Pulmonary artery endothelial cell (primary cell): Measurements from ENCODE around the gene TEX29. TPM values are rescaled to one million over a fixed set of nuclear protein-coding genes. Genes with fewer than 3 reads are reported as not detected.

Experiments used
- DNase-seq: peaks from one replicate; pipeline ENCODE4 v3.0.0-alpha.2; 2011; ENCODE audit warnings: low read depth, low spot score
- total RNA-seq: library from RNA; depleted of rRNA; stranded (reverse); fragments of >200 nt; gene quantifications from 2 replicates; pipeline ENCODE4 v1.2.3, GENCODE V29; 2014

TEX29 gene
- total RNA-seq, result not detected in 2 replicates

DNA sequence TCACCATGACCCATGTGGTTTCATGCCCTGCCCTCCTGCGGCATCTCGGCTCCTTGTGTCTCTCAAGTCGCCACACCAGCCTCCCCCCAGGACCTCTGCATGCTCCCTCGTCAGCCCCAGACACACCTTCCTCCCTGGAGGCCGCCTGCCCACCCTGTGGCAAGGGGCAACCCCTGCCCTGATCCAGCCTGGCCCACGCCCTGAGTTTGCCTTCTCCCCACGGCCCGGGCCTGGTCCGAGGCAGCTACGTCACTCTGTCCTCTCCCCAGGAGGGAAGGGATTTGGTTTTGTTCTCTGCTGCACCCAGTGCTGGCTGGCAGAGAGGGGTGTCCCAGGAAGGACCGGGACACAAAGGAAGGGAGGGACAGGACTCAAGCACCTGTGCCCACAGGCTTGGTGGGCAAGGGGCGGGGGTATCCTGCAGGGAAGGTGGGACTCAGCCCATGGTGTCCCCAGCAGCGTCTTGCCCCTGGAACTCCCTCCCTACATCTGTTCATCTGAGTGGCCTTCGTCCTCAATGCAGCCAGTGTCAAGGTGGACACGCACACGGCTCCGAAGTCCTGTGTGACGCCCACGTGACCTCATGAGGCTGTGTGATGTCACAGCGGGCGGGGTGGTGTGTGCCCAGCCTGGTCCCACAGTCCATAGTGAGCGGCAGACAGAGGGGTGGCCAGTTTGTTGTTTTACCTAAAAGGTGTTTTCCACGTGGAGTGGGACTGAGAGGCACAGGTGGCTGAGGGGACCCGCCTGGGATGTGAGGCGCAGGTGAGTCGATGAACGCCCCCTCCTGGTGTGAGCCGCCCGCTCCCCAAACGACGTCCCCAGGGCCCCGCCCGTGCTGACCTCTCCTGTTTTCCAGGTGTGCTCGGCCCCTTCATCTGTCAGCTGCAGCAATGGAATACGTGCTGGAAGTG, at the start of gene TEX29:
Gene TEX29 (plus strand): TSS at position 645 of the 914 bp plus-strand sequence. CDS start 249 bp downstream, at position 894.
- no peak for DNase-seq

DNA sequence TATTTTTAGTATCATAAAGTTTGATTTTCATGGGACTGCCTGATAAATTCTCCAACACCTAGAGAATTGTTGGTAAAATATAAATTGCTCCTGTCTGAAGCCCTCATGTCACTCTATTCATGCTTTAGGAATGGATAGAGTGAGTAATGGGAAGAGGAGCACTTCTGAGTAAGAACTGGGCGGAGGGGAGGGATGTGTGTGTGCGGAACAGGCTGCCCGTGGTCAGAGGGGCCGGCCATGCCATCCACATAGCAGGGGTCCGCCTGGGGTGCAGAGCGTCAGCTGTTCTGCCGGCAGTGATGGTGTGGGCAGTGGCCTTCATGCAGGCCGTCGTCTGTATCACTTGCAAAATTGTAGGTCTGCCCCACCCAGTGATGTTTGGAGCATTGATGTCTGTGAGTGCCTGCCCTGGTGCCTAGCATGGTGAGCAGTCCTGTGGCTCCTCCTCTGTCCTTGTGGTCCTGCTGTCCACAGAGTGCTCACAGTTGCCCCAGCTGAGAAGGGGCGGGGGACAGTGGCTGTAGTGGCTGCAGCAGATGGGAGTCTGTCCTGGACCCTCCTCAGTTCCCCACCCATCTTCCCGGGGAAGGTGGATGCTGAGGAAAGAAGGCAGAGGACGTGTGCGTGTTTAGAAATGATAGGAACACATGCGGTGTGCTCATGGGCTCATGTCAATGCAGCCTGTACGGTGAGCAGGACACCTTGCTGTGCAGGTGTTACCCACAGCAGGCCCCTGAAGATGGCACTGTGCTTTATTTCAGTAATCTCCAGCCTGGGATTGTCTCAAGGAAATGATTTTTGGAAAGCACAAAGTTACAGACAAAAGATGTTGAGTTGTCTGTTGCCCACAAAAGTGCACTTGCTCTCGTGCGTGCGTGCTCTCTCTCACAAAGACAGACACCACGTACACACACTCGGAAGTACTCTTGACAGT, 49.4 kb upstream of the TEX29 start:
- DNase-seq, result no peak

DNA sequence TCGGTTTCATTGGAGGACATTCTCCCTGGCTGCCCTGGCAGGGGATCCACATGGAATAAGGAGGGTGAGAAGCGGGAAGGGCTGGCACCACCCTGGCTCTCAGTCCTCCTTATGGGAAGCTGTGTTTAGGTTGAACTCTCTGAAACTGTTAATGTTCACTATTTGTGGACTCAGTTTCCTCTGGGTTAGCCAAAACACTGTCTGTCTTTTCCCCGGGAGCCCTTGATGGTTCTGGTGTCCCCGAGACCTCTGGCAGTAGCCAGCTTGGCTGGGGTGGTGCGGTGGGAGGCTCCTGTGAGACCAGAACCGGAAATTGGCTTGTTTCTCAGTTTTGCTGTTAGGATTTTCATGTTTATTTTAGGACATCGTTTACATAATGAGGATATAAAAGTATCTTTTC, 48.3 kb upstream of the TEX29 start:
- DNase-seq, result no peak

DNA sequence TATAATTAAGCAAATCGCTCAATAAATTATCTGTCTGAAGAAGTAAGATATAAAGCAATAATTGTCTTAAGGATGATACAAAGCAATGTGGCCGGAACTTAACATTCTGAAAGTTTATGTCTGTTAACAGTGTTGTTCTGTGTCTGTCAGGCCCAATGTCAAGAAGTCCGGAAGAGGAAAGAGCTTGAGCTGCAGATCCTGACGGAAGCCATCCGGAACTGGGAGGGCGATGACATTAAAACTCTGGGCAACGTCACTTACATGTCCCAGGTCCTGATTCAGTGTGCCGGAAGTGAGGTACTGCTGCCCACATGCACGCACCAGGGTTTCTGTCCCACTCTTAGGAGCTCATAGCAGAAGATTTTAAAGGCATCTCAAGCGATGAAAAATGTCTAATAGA, 45.1 kb upstream of the TEX29 start:
- DNase-seq, result no peak

DNA sequence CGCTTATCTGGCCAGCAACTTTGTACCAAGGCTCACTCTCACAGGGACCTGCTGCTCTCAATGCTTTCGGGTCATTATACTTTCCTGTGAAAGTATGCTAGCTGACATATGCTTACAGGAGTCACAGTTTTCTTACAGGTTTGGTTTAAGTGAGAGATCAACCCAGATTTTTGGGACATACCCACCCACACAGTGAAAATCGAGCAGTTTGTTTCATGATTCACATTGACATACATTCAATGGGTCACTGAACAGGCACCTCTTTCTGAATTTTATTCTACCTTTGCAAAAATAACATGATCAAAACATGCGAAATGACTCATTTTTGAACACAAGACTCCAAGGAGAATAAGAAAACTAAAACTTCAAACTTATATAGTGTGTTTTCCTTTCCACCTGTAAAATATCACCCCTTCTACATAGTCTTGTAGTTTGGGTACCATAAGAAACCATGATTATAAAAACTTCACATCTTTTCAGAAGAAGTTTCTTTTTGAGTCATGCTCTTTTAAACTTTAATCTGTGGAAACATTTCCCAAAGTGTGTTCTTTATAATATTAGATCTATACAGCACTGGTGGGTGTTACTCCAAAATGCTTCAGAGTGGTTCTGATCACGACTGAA, 44.3 kb upstream of the TEX29 start:
- DNase-seq, result no peak

DNA sequence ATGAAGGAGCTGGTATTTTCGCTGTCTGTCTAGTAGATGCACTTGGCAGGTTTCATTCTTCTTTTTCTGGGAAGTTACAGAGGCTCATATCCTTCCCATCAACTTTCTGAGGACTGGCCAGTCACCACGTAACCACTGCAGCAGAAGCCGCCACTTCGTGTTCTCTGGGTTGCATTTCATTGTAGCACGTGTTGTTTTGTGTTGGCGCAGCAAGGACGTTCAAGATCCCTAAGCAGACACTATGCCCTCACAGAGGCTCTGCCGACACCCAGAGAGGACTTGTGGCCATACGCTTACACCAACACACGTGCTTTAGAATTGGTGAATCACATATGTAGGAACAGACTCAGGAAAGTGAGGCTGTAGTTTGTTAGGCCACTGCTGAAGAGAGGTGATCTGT, 42.2 kb upstream of the TEX29 start:
- no peak for DNase-seq

DNA sequence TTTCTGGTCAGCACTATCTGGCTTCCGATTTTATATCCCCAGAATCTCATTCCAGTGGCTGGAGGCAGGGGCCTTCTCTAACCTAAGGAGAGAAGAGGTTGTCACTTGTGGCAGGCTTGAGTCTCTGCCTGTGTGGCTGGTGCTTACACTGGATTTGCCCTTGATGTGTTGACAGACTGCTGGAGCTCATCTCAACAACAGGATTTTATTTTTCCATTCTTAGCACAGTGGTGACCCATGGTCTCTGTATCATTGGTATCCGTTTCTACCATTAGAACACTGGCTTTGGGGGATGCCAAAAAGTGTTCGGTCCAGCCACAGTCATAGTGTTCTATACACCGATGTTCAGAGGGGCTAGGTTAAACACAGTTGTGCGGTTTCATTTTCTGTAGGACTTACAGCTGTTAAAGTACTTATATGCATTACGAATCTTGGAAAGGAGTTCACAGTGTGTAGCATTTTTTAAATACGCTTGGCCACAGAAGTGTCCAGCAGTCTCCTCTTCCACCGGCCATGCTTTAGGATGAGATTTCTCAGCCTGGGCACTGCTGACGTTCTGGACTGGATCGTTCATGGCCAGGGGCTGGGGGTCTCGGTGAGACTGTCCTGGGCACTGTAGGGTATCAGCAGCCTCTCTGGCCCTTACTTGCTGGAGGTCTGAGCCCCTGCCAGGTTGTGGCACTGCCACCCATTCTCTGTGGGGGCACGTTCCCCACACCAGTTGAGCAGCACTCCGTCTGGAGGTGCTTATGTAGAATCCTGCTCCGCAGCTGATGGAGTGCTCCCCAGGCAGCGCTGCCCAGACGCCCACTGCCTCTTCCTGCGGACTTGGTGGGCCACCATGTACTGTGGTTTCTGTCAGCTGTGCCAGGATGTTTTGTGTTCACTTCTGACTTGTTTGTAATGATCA, 41.4 kb upstream of the TEX29 start:
- DNase-seq, result no peak

DNA sequence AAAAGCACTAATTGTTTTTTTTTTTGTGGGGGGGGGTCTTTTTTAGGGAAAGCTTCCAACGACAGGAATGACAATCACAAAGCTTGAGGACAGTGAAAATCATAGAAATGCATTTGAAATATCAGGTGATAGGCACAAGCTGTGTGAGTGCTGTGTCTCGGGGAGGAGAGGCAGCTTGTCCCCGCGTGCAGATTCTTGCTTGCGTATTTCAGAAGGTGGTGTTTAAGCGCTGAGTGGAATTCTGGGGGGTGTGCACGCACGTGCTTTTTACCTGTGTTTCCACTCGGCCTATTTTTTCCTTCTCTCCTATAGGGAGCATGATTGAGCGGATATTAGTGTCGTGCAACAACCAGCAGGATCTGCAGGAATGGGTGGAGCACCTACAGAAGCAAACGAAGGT, 40.2 kb upstream of the TEX29 start:
- DNase-seq, result no peak

DNA sequence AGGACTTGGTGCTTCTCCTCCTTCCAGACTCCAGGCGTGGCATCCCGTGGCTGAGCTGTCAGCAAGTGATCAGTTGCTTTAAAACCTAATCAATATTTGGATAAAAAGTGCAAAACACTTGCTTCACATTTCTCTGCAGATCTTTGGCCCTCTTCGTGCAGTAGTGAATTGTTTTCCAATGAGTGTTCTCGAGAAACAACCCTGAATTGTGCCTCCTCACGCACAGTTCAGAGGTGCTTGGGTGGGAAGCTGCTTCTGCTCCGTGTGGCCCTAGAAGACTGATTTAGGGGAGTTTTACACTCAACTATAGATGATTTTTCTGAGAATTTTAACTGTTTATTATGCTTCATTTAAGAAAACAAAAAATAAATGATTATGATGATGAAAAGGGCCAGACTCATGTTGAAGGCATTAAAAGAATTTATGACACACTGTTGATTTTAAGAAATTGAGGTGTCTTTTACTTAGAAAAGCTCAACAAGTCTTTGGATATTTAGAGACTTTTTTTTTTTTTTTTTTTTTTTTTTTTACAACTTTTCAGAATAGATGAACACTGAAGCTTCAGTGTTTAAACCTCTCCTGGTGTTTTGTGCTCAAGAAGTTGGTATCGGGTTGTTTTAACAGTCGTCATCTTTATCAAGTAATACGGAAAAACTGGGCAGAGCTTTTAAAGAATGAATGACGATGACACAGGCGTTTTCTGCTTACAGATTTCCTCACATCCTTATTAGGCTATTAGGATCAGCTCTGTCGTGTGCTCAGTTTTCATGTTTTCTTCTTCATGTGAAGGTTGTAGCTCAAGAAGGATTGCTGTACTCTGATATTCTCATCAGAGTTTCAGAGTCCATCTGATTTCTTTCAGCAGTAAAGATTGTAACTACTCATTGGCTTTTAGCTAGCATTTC, 39.5 kb upstream of the TEX29 start:
- DNase-seq, result no peak

DNA sequence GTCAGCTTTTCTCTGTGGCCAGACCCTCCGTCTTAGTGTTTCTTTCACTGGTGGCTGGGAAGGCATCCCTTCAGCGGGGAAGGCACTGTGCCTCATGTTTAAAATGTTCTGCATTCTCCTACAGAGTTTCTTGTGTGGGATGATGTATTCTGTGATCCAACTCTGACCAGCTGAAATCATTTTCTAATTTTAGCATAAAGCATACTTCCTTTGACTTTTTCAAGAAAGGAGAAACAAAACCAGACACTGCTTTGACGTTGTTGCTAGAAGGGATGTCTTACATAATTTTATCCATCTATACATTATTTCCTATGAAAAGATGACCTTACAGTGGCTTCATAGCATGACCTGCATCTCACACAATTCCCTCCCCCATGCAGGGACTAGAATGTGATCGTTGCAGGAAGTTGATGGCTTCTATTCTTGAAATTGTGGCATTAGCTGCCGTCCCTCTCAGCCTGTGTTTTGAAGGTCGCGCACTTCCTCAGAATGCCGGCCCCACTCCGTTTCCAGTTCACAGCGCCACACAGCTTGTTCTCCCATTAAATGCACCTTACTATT, 38.6 kb upstream of the TEX29 start:
- no peak for DNase-seq

DNA sequence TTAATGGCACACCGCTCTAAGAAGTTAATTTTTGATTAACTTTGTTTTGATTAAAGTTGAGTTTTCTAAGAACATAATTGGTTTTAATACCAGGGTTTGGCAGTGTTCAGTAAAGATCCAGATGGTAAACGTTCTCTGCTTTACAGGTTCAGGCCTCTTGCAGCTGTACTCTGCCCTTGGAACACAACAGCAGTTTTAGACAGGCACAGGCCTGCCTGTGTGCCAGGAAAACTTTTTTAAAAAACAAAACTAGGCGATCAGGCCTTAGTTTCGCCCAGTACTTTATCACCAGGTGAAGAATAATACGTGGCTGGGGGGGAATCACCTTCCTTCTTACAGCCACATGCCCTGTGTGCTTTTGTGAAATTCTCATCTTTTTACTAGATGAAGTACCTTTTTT, 38.0 kb upstream of the TEX29 start:
- no peak for DNase-seq

DNA sequence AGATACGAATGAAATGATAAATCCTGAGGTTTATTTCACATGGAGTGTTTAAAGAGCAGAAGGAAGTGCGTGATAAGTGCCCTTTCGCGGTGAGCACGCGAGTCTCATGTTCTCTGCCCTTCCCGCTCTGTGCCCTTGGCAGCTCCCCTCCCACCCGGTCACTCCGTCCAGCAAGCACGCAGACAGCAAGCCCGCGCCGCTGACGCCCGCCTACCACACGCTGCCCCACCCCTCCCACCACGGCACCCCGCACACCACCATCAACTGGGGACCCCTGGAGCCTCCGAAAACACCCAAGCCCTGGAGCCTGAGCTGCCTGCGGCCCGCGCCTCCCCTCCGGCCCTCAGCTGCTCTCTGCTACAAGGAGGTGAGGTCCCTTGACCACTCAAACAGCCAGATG, 37.4 kb upstream of the TEX29 start:
- DNase-seq, result no peak

DNA sequence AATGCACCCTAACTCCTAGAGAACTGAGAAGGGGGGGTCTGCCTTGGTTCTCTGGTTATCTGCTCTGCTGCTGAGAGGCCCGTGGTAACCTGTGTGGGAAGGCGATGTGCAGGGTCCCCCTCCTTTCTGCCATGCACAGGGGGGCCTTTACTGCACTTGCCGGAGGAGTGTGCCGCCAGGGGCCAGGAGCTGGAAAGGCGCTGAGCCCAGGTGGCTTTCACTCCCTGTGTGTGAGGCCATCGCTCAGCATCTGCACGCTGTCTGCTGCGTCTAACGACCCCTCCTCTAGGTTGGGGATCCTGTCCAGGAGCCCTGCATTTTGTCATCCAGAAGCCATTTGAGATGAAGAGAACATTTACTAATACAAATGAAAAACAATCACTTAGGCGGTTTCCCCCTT, 37.0 kb upstream of the TEX29 start:
- no peak for DNase-seq

DNA sequence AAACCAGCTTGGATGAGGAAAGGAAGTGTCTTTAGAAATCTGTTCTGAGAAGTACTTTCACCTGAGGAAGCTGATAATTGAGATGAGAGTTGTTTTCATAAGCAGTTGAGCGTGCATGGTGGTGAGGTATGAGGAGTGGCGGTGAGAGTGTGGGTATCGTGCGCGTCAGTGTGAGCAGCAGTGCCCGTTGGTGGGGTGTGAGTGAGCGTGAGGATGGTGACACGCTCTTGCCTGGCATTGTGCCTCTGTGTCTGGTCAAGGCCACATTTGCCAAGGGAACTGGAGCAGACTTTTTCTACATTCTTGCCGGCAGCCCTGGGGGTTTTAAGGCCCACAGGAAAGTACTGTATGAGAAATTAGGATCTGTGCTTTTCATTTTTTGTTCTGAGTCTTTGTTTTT, 36.5 kb upstream of the TEX29 start:
- DNase-seq, result no peak

DNA sequence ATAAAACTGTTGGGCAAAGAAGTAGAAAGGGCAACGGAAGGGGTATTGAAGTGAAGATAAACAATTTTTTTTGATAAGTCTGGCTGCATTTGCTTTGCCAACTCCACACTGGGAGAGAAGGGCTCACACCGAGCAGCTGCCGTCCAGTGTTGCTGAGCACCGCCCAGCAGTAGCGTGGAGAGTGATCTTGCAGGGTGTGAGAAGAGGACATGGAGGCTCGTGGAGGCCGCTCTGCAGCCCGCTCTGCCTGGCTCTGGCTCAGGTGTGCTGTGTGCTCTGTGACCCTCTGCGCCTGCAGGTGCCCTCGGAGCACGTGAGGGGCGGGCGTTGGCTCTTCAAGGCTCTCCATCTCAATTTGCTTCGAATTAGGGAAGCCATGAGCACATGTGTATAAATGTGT, 35.9 kb upstream of the TEX29 start:
- no peak for DNase-seq

DNA sequence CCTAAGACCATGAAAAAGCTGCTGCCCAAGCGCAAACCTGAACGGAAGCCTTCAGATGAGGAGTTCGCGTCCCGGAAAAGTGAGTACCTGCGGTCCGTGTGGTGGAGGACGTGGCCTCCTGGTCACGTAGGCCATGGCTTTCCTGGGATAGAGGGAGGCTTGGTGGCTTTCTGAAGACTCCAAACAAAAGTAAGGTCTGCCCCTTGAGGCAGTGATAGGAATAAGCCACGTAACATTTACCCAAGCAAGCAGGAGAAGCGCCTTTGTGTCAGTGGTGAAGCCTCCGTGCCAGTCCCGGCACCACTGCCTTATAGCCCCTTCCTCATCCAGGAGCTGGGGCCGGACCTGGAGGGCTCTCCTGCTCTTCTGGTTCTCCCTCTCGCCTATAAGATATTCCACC, 34.3 kb upstream of the TEX29 start:
- DNase-seq, result no peak

DNA sequence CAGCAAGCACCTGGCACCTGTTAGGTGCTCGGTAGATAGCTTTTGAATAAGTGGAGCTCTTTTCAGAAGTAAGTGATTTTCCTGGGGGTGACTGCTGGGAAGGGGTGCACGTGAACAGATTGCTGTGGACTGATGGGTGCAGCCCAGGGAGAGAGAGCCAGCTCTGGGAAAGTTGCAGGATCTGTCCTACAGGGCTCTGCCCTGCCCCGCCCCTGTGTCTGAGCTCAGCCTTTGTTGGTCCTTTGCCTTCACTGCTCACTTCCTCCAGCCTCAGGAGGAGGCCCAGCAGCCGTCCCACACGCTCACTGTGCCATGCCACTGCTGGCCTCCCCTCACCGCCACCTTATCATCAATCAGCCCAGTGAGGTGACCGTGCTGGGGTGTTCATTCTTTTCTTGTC, 33.7 kb upstream of the TEX29 start:
- DNase-seq, result no peak

DNA sequence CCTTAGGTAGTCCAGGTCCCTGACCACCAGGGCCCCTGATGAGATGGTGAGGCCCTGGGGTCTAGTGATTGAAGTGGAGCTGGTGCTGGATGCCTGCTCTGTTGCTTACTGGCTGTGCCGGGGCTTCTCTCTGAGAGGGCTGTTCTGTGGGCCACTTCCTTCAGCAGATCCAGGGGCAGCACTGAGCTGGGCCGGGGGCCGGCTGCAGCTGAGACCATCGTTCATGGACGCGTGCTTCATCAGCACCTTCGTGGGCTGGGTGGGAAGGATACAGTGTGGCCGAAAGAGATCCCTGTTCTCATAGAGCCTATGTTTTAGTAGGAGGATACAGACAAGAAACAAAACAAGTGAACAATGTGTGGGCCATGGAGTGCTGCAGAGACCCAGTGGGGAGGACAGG, 33.2 kb upstream of the TEX29 start:
- no peak for DNase-seq

DNA sequence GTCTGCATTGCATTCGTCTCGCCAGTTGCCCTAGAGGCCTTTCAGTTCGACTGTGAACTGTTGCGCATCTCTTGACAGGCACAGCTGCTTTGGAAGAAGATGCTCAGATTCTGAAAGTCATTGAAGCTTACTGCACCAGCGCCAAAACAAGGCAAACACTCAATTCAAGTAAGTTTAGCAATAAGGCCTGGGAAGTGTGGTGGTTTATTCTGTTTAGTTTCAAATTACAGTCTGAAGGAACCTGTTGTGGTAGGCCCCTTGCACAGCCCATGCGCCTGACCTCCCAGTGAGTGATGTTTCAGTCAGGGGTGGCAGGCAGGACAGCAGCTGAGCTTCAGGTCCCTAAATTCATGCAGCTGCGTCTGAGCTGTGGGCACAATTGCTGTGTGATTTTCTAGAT, 32.2 kb upstream of the TEX29 start:
- DNase-seq, result no peak

DNA sequence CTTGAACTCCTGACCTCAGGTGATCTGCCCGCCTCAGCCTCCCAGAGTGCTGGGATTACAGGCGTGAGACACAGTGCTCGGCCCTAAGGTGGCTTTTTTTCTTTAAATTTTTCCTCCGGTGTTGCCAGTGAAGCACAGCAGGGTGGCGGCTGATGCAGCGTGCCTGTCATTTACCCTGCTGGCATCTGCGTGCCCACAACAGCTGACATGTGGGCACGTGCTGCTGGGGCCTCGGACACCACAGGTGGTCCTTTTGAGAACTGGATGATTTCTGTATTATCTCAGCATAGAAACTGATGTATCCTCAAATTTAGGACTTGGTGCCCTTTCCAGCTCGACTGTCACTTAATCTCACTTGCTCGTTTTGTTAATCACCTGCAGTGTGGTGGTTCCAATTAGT, 31.2 kb upstream of the TEX29 start:
- DNase-seq, result no peak
